ENCODE results near the gene GHR.
"Not testable (repeated sequence)": the region's sequence is repeated elsewhere in the genome, so short reads cannot be mapped to it uniquely, and the experiment has no call there.

GHR gene

GRCh38 chr5:42655982-42656650, 232.9 kb downstream of the GHR start:
- WGBS (ENCODE audit: insufficient coverage), result 75% methylated on average over 1 of the region's 3 CpGs
- POLR2A ChIA-PET, result no interaction called here
- Histone ChIP-seq H3K27me3 (replicated peaks in 2 of 5; ENCODE audit: control insufficient read depth in 4 of 5, insufficient read depth in 5 of 5, low read length in 4 of 5) (peaks cover 0 to 2% (median 0%) of the 10 kb centered on the region in 5 experiments), H3K9me3 (ENCODE audit: control extremely low read depth in 1 of 5, control insufficient read depth in 4 of 5, insufficient read depth in 2 of 5, low read depth in 1 of 5, low read length in 4 of 5) (no peaks in the 10 kb centered on the region), H3K27ac (ENCODE audit: insufficient read depth in 1 of 2, low read depth in 1 of 2, low read length in 2 of 2, poor library complexity in 1 of 2, severe bottlenecking in 2 of 2) (no peak overlapping the region), H3K4me1 (ENCODE audit: control extremely low read depth in 1 of 4, control insufficient read depth in 4 of 4, insufficient read depth in 4 of 4, low read length in 3 of 4) (no peaks in the 10 kb centered on the region), H3K36me3 (ENCODE audit: control insufficient read depth in 4 of 4, insufficient read depth in 4 of 4, low read length in 3 of 4) (no peaks in the 10 kb centered on the region), H3K4me3 (ENCODE audit: control insufficient read depth in 1 of 7, extremely low read depth in 1 of 7, insufficient read depth in 4 of 7, low read depth in 2 of 7, low read length in 6 of 7) (peak overlapping the region in 1 of 7 experiments; percentile 48)
- DNase-seq, result no peak
- CTCF ChIA-PET, result interaction anchor here (0.8 to 5.7 kb wide), 5 partner anchors 9 to 800 kb away, joined by 3 to 30 read pairs (median 4); partner anchors contain the start of gene GHR

GRCh38 chr5:42656651-42657015, 233.4 kb downstream of the GHR start:
- Histone ChIP-seq H3K4me3 (ENCODE audit: control insufficient read depth in 1 of 7, extremely low read depth in 1 of 7, insufficient read depth in 4 of 7, low read depth in 2 of 7, low read length in 6 of 7) (peak overlapping the region in 1 of 7 experiments; percentile 48), H3K27me3 (replicated peaks in 2 of 5; ENCODE audit: control insufficient read depth in 4 of 5, insufficient read depth in 5 of 5, low read length in 4 of 5) (peaks cover 0 to 2% (median 0%) of the 10 kb centered on the region in 5 experiments), H3K27ac (ENCODE audit: insufficient read depth in 1 of 2, low read depth in 1 of 2, low read length in 2 of 2, poor library complexity in 1 of 2, severe bottlenecking in 2 of 2) (no peak overlapping the region), H3K4me1 (ENCODE audit: control extremely low read depth in 1 of 4, control insufficient read depth in 4 of 4, insufficient read depth in 4 of 4, low read length in 3 of 4) (no peaks in the 10 kb centered on the region), H3K36me3 (ENCODE audit: control insufficient read depth in 4 of 4, insufficient read depth in 4 of 4, low read length in 3 of 4) (no peaks in the 10 kb centered on the region), H3K9me3 (ENCODE audit: control extremely low read depth in 1 of 5, control insufficient read depth in 4 of 5, insufficient read depth in 2 of 5, low read depth in 1 of 5, low read length in 4 of 5) (no peaks in the 10 kb centered on the region)
- POLR2A ChIA-PET, result no interaction called here
- CTCF ChIA-PET, result interaction anchor here (0.8 to 5.7 kb wide), 5 partner anchors 9 to 800 kb away, joined by 3 to 30 read pairs (median 4); partner anchors contain the start of gene GHR
- peak; percentile 20 to 55 (median 43) for DNase-seq

GRCh38 chr5:42659869-42660268, 236.6 kb downstream of the GHR start:
- CTCF ChIA-PET, result interaction anchor here (0.9 to 5.7 kb wide), 2 partner anchors 108 to 145 kb away, joined by 3 to 30 read pairs; no protein-coding TSS in a partner anchor

GRCh38 chr5:42665857-42666256, 242.6 kb downstream of the GHR start:
- H3K4me3 ChIP-seq (ENCODE audit: control insufficient read depth in 1 of 7, extremely low read depth in 1 of 7, insufficient read depth in 4 of 7, low read depth in 2 of 7, low read length in 6 of 7), result no peak overlapping the region
- ChIA-PET CTCF (no interaction called here), POLR2A (no interaction called here)
- no peaks in the 10 kb centered on the region for H3K36me3 ChIP-seq (ENCODE audit: control insufficient read depth in 4 of 4, insufficient read depth in 4 of 4, low read length in 3 of 4)
- H3K27me3 ChIP-seq (replicated peaks in 2 of 5; ENCODE audit: control insufficient read depth in 4 of 5, insufficient read depth in 5 of 5, low read length in 4 of 5), result no peaks in the 10 kb centered on the region
- no peak for DNase-seq
- no CpG with 5 or more reads among the region's 3 CpGs for WGBS (ENCODE audit: insufficient coverage)
- H3K4me1 ChIP-seq (ENCODE audit: control extremely low read depth in 1 of 4, control insufficient read depth in 4 of 4, insufficient read depth in 4 of 4, low read length in 3 of 4), result no peaks in the 10 kb centered on the region
- H3K27ac ChIP-seq (ENCODE audit: insufficient read depth in 1 of 2, low read depth in 1 of 2, low read length in 2 of 2, poor library complexity in 1 of 2, severe bottlenecking in 2 of 2), result no peak overlapping the region
- H3K9me3 ChIP-seq (ENCODE audit: control extremely low read depth in 1 of 5, control insufficient read depth in 4 of 5, insufficient read depth in 2 of 5, low read depth in 1 of 5, low read length in 4 of 5), result no peaks in the 10 kb centered on the region

More at GRCh38 chr5:42659869-42660268, 236.6 kb downstream of the GHR start:
- WGBS (ENCODE audit: insufficient coverage), result 97% methylated on average over 4 of the region's 13 CpGs
- H3K4me1 ChIP-seq (ENCODE audit: control extremely low read depth in 1 of 4, control insufficient read depth in 4 of 4, insufficient read depth in 4 of 4, low read length in 3 of 4); H3K27me3 ChIP-seq (replicated peaks in 2 of 5; ENCODE audit: control insufficient read depth in 4 of 5, insufficient read depth in 5 of 5, low read length in 4 of 5); H3K4me3 ChIP-seq (ENCODE audit: control insufficient read depth in 1 of 7, extremely low read depth in 1 of 7, insufficient read depth in 4 of 7, low read depth in 2 of 7, low read length in 6 of 7); H3K9me3 ChIP-seq (ENCODE audit: control extremely low read depth in 1 of 5, control insufficient read depth in 4 of 5, insufficient read depth in 2 of 5, low read depth in 1 of 5, low read length in 4 of 5); H3K27ac ChIP-seq (ENCODE audit: insufficient read depth in 1 of 2, low read depth in 1 of 2, low read length in 2 of 2, poor library complexity in 1 of 2, severe bottlenecking in 2 of 2); DNase-seq; H3K36me3 ChIP-seq (ENCODE audit: control insufficient read depth in 4 of 4, insufficient read depth in 4 of 4, low read length in 3 of 4); POLR2A ChIA-PET: not testable (repeated sequence)

GRCh38 chr5:42666869-42667268, 243.6 kb downstream of the GHR start:
- no peak overlapping the region for H3K27ac ChIP-seq (ENCODE audit: insufficient read depth in 1 of 2, low read depth in 1 of 2, low read length in 2 of 2, poor library complexity in 1 of 2, severe bottlenecking in 2 of 2)
- no peaks in the 10 kb centered on the region for H3K27me3 ChIP-seq (replicated peaks in 2 of 5; ENCODE audit: control insufficient read depth in 4 of 5, insufficient read depth in 5 of 5, low read length in 4 of 5)
- no peaks in the 10 kb centered on the region for H3K4me1 ChIP-seq (ENCODE audit: control extremely low read depth in 1 of 4, control insufficient read depth in 4 of 4, insufficient read depth in 4 of 4, low read length in 3 of 4)
- 100% methylated on average over 2 of the region's 3 CpGs for WGBS (ENCODE audit: insufficient coverage)
- POLR2A ChIA-PET, result no interaction called here
- DNase-seq, result no peak
- no peak overlapping the region for H3K4me3 ChIP-seq (ENCODE audit: control insufficient read depth in 1 of 7, extremely low read depth in 1 of 7, insufficient read depth in 4 of 7, low read depth in 2 of 7, low read length in 6 of 7)
- CTCF ChIA-PET, result no interaction called here
- no peaks in the 10 kb centered on the region for H3K36me3 ChIP-seq (ENCODE audit: control insufficient read depth in 4 of 4, insufficient read depth in 4 of 4, low read length in 3 of 4)
- H3K9me3 ChIP-seq (ENCODE audit: control extremely low read depth in 1 of 5, control insufficient read depth in 4 of 5, insufficient read depth in 2 of 5, low read depth in 1 of 5, low read length in 4 of 5), result no peaks in the 10 kb centered on the region

- CTCF ChIA-PET, result interaction anchor here (1.3 kb wide), 1 partner anchor 14 kb away, joined by 4 read pairs; no protein-coding TSS in a partner anchor
These were observed 245.0 kb downstream of the GHR start for GRCh38 chr5:42668254-42668653.

GRCh38 chr5:42672925-42673324, 249.7 kb downstream of the GHR start:
- no peak overlapping the region for H3K27ac ChIP-seq (ENCODE audit: insufficient read depth in 1 of 2, low read depth in 1 of 2, low read length in 2 of 2, poor library complexity in 1 of 2, severe bottlenecking in 2 of 2)
- peaks cover 0 to 11% (median 0%) of the 10 kb centered on the region in 5 experiments for H3K9me3 ChIP-seq (ENCODE audit: control extremely low read depth in 1 of 5, control insufficient read depth in 4 of 5, insufficient read depth in 2 of 5, low read depth in 1 of 5, low read length in 4 of 5)
- H3K27me3 ChIP-seq (replicated peaks in 2 of 5; ENCODE audit: control insufficient read depth in 4 of 5, insufficient read depth in 5 of 5, low read length in 4 of 5), result no peaks in the 10 kb centered on the region
- peaks cover 0 to 4% (median 0%) of the 10 kb centered on the region in 4 experiments for H3K4me1 ChIP-seq (ENCODE audit: control extremely low read depth in 1 of 4, control insufficient read depth in 4 of 4, insufficient read depth in 4 of 4, low read length in 3 of 4)
- no peak overlapping the region for H3K4me3 ChIP-seq (ENCODE audit: control insufficient read depth in 1 of 7, extremely low read depth in 1 of 7, insufficient read depth in 4 of 7, low read depth in 2 of 7, low read length in 6 of 7)
- POLR2A ChIA-PET, result no interaction called here
- 96% methylated on average over 3 of the region's 4 CpGs for WGBS (ENCODE audit: insufficient coverage)
- DNase-seq, result no peak
- H3K36me3 ChIP-seq (ENCODE audit: control insufficient read depth in 4 of 4, insufficient read depth in 4 of 4, low read length in 3 of 4), result no peaks in the 10 kb centered on the region
- CTCF ChIA-PET, result interaction anchor here (0.7 kb wide), 1 partner anchor 94 kb away, joined by 3 read pairs; no protein-coding TSS in a partner anchor

More at GRCh38 chr5:42668254-42668653, 245.0 kb downstream of the GHR start:
- peaks cover 0 to 8% (median 0%) of the 10 kb centered on the region in 5 experiments for H3K9me3 ChIP-seq (ENCODE audit: control extremely low read depth in 1 of 5, control insufficient read depth in 4 of 5, insufficient read depth in 2 of 5, low read depth in 1 of 5, low read length in 4 of 5)
- H3K4me1 ChIP-seq (ENCODE audit: control extremely low read depth in 1 of 4, control insufficient read depth in 4 of 4, insufficient read depth in 4 of 4, low read length in 3 of 4), result no peaks in the 10 kb centered on the region
- H3K4me3 ChIP-seq (ENCODE audit: control insufficient read depth in 1 of 7, extremely low read depth in 1 of 7, insufficient read depth in 4 of 7, low read depth in 2 of 7, low read length in 6 of 7), result no peak overlapping the region
- no peaks in the 10 kb centered on the region for H3K36me3 ChIP-seq (ENCODE audit: control insufficient read depth in 4 of 4, insufficient read depth in 4 of 4, low read length in 3 of 4)
- no peaks in the 10 kb centered on the region for H3K27me3 ChIP-seq (replicated peaks in 2 of 5; ENCODE audit: control insufficient read depth in 4 of 5, insufficient read depth in 5 of 5, low read length in 4 of 5)
- WGBS (ENCODE audit: insufficient coverage), result 100% methylated on average over 1 of the region's 2 CpGs
- POLR2A ChIA-PET, result no interaction called here
- H3K27ac ChIP-seq (ENCODE audit: insufficient read depth in 1 of 2, low read depth in 1 of 2, low read length in 2 of 2, poor library complexity in 1 of 2, severe bottlenecking in 2 of 2), result no peak overlapping the region
- no peak for DNase-seq
